Heart left ventricle (tissue), 11 donors: Measurements from ENCODE around the gene SPECC1. TPM values are rescaled to one million over a fixed set of nuclear protein-coding genes. Genes with fewer than 3 reads are reported as not detected.

Experiments used
- polyA plus RNA-seq, 2 donors: library from polyadenylated mRNA; stranded (reverse); fragments of 200-250 nt; gene quantifications; one replicate each; pipeline ENCODE4 v1.2.3, GENCODE V29; 2013
- total RNA-seq, 9 donors: library from RNA; depleted of rRNA in 2 of 9; stranded (reverse); fragments of >200 nt in 2 of 9; fragmentation: NEBNext Ultra II Directional in 3 of 9; extraction: Animal tissue kit (Norgen Biotek cat#: 25700) in 3 of 9; gene quantifications; one replicate each; pipeline versions ENCODE4 v1.1.0 to v1.2.4, GENCODE V29; 2016 to 2023
- donor health status: ischemic (EF 13 %, LVEDD 7.1; RV severe dilation, severe dysfunction).
- donor health status: healthy with polysubstance abuse.
- donor health status: DM: no; HTN: yes; CAD: no.
- donor health status: DM: no; HTN: no; CAD: no.
- donor health status: ischemic (EF 25% LVEDD 5.7; RV mildly dilated, moderate dysfunction).
- donor health status: healthy.
- donor health status: DM: yes; HTN: yes; CAD: no.
- donor health status: PGD.
- donor health status: nonischemic (EF 23%, LVEDD 6.1; RV moderate dilation, normal function).

The SPECC1 gene
- total and polyA plus RNA-seq, 11 donors, result 3.8 to 18.4 (median 10.6) TPM

Other genes starting within 250 kb of the SPECC1 start
- gene ULK2, start 141.4 kb upstream of the SPECC1 start, total RNA-seq, result 10 to 100 TPM; 13.7 to 25.6 (median 17.8) TPM
- 1 to 10 TPM; 4.6 to 5.4 TPM for gene ULK2, start 141.4 kb upstream of the SPECC1 start, polyA plus RNA-seq
- gene AKAP10, start 31.5 kb upstream of the SPECC1 start, total RNA-seq, result 10 to 100 TPM; 11.2 to 25.0 (median 14.5) TPM
- 1 to 10 TPM; 4.4 to 6.9 TPM for gene AKAP10, start 31.5 kb upstream of the SPECC1 start, polyA plus RNA-seq